GM12891 (cell line): Measurements from ENCODE around the gene FNDC7.
"Not testable (repeated sequence)": the region's sequence is repeated elsewhere in the genome, so short reads cannot be mapped to it uniquely, and the experiment has no call there.

Experiments used
- DNase-seq: peaks from one replicate; pipeline ENCODE4 v3.0.0; 2011; ENCODE audit warnings: low spot score; ENCODE audit not compliant: insufficient read length
- FAIRE-seq: peaks from 2 replicates; lab custom pipeline; 2011; peaks lifted over from hg19 to GRCh38; lab: Jason Lieb, UNC
- PAX5 ChIP-seq: IDR thresholded peaks from 2 replicates; pipeline ENCODE4 v1.6.1; 2011; ENCODE audit warnings: low read length, moderate library complexity, mild to moderate bottlenecking; ENCODE audit not compliant: insufficient read depth, severe bottlenecking
- POLR2A ChIP-seq: IDR thresholded peaks from 2 replicates; pipeline ENCODE4 v1.6.1; 2011; ENCODE audit warnings: low read depth, low read length, control low read depth
- POLR2AphosphoS5 ChIP-seq: IDR thresholded peaks from 2 replicates; pipeline ENCODE4 v1.6.1; 2011; ENCODE audit warnings: low read depth, low read length, control low read depth
- POU2F2 ChIP-seq: IDR thresholded peaks from 2 replicates; pipeline ENCODE4 v1.6.1; 2011; ENCODE audit warnings: low read depth, mild to moderate bottlenecking, control low read depth, low read length, moderate library complexity
- SPI1 ChIP-seq: IDR thresholded peaks from 2 replicates; pipeline ENCODE4 v1.6.1; 2011; ENCODE audit warnings: low read depth, low read length, control low read depth
- TAF1 ChIP-seq: IDR thresholded peaks from 2 replicates; pipeline ENCODE4 v1.6.1; 2011; ENCODE audit warnings: low read depth, low read length, control low read depth

Gene FNDC7

DNA sequence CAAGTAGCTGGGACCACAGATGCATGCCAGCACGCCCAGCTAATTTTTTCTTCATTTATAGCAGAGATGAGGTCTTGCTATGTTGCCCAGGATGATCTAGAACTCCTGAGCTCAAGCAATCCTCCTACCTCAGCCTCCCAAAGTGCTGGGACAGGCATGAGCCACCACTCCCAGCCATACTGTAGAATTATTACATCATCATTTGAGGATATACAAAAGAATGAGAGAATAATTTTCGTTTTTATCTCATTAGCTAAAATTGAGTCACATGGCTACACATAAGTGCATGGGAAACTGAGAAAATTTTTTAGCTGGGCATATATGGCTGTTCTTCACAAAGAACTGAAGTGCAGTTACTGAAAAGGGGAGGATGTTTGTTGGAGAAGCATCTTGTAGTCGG lies 55.0 kb downstream of the FNDC7 start:
- FAIRE-seq = no peak
- TF ChIP-seq POLR2AphosphoS5 (no peak), POLR2A (no peak), PAX5 (no peak), POU2F2 (no peak), TAF1 (no peak), SPI1 (no peak)
- DNase-seq = no peak

DNA sequence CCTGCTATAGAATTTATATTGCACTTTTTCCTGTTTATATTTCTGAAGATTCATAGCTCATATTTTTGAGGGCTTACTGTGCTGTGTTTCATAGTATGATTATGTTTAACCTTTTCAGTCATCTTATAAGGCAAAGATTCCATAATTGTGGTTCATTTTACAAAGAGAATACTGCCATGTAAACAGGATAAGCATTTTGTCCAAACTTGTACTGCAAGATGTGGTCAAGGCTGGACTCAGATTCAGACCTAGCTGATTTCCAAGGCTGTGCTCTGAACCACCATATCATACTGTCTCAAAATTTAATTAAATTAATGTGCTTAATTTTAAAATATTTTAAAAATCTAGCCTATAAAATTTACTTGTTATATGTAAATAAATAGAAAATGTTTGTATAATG lies 65.1 kb downstream of the FNDC7 start:
- TF ChIP-seq POLR2AphosphoS5 (no peak), POLR2A (no peak), SPI1 (no peak), TAF1 (no peak), POU2F2 (no peak), PAX5 (no peak)
- DNase-seq (no peak), FAIRE-seq (no peak)

DNA sequence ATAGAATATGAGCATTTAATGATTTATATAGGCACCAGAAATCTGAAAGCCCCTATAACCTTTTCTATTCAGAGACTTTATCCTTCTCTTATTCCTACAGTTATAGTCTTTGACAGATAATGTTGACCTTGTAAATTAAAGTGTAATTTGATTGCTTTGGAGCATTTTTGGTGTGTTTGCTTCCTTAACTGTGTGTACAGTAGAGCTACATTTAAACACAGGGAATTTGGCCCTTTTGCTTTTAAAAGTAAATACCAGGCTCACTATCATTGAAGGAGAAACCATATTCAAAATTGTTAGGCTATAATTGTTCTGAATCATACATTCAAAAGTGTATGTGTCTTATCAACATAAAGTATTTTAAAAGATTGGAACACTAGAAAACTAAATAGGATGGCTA lies 66.7 kb downstream of the FNDC7 start:
- TF ChIP-seq POLR2AphosphoS5 (no peak), SPI1 (no peak), POLR2A (no peak), PAX5 (no peak), POU2F2 (no peak), TAF1 (no peak)
- FAIRE-seq (no peak), DNase-seq (no peak)

DNA sequence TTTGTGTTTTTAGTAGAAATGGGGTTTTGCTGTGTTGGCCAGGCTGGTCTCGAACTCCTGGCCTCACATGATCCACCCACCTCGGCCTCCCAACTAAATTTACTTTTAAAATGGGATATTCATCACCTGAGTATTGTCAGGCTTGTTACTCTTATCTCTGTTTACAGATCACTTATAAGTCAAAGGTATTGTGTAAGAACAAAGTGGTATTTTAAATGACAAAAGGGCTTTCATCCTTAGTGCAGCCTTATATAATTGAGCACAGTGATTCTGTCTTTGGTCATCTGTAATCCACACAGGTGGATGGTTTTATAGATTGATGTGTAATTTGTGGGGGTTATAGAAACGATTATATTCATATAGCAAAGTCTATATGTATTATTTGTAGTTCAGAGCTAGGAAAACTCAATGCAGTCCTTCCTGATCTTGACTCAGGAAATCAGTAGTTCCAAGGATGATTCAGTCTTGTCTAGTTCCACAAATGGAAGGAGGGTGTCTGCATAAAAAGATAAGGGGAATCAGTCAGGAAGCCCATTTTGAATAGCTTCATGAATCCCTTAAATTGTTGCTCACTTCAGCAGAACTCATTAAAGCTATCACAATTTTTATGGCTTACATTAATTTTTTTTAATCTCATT lies 68.3 kb downstream of the FNDC7 start:
- no peak for FAIRE-seq
- DNase-seq = no peak
- no peak for TF ChIP-seq POLR2AphosphoS5
- no peak for TF ChIP-seq TAF1
- no peak for TF ChIP-seq SPI1
- no peak for TF ChIP-seq POLR2A
- no peak for TF ChIP-seq PAX5
- no peak for TF ChIP-seq POU2F2

DNA sequence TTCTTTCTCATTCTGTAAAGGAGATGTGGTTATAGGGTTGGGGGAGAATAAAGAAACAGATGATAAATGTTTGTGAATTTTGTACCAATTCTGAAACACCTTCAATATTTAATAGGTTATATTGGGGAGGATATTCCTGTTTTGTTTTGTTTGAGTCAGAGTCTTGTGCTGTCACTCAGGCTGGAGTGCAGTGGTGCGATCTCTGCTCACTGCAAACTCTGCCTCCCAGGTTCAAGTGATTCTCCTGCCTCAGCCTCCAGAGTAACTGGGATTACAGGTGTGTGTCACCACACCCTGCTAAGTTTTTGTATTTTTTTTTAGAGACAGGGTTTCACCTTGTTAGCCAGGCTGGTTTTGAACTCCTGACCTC lies 68.9 kb downstream of the FNDC7 start:
- DNase-seq, FAIRE-seq: not testable (repeated sequence)

DNA sequence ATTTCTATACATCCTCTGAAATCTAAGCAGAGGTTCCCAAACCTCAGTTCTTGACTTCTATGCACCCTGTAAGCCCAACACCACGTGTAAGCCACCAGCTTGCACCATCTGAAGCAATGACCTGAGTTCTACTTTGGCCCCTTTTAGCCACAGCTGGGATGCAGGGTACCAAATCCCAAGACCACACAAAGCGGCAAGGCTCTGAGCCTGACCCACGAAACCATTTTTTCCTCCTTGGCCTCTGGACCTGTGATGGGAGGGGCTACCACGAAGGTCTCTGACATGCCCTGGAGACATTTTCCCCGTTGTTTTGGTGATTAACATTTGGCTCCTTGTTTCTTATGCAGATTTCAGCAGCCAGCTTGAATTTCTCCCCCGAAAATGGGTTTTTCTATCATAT lies 72.6 kb downstream of the FNDC7 start:
- TF ChIP-seq SPI1 (no peak), PAX5 (no peak), POLR2A (no peak), POLR2AphosphoS5 (no peak), TAF1 (no peak), POU2F2 (no peak)
- FAIRE-seq = no peak
- DNase-seq = no peak

DNA sequence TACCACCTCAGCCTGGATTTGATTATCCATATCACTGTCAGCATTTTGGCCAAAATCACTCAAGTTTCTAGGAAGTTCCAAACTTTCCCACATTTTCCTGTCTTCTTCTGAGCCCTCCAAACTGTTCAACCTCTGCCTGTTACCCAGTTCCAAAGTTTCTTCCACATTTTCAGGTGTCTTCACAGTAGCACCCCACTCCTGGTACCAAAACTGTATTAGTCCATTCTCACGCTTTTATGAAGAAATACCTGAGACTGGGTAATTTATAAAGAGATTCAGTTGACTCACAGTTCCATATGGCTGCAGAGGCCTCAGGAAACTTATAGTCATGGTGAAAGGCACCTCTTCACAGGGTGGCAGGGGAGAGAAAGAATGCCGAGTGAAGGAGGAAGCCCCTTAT lies 73.2 kb downstream of the FNDC7 start:
- no peak for TF ChIP-seq TAF1
- TF ChIP-seq POLR2AphosphoS5 = no peak
- TF ChIP-seq POLR2A = no peak
- TF ChIP-seq POU2F2 = no peak
- TF ChIP-seq PAX5 = no peak
- no peak for TF ChIP-seq SPI1
- DNase-seq (no peak), FAIRE-seq (no peak)

DNA sequence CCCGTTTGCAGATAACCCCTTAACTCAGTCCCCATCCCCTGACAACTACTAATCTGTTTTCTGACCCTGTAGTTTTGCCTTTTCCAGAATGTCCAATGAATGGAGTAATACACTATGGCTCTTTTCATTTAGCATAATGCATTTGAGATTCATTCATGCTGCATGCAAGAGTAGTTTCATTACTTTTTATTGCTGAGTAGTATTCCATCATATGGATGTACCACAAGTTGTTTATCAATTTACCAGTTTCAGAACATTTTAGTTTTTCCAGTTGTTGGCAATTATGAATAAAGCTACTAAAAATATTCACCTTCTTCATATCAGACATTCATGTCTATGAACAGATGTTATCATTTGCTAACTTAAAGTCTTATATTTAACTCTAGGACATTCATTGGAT lies 79.1 kb downstream of the FNDC7 start:
- no peak for FAIRE-seq
- TF ChIP-seq POU2F2 = no peak
- no peak for TF ChIP-seq PAX5
- TF ChIP-seq POLR2A = no peak
- TF ChIP-seq POLR2AphosphoS5 = no peak
- no peak for TF ChIP-seq SPI1
- DNase-seq = no peak
